ENCODE measurements around the gene GALNT18. TPM values are rescaled to one million over a fixed set of nuclear protein-coding genes. Genes with fewer than 3 reads are reported as not detected.

Gene GALNT18
- total RNA-seq, 2 donors from 2014 or later: 5.3 to 7.3 TPM

DNA sequence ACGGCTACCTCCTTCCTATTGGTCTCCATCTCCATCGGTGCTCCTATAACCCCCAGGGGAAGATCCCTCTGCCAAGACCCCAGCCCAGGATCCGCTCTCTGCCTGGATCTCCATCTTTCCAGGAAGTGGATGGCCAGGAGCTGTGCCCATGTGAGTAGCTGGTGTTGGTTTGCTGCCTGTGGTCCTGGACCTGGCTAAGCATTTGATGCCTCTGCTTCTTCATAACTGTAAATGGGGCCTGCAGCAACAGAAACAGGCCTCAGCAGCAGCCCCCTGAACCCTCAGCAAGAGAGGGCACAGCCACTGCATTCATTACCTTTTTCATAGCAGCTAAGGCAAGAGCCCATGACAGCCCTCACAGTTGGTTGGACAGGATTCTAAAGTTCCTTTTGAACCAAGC, 242.1 kb downstream of the GALNT18 start:
- DNase-seq (no peak), ATAC-seq (no peak)
- Histone ChIP-seq H3K27ac (no peak overlapping the region), H3K27me3 (no peaks in the 10 kb centered on the region), H3K9me3 (no peaks in the 10 kb centered on the region), H3K4me3 (no peak overlapping the region), H3K36me3 (replicated peaks in 1 of 2; ENCODE audit: insufficient read depth in 1 of 2, low read depth in 2 of 2) (no peaks in the 10 kb centered on the region), H3K4me1 (no peaks in the 10 kb centered on the region)
- TF ChIP-seq POLR2A (IDR thresholded peaks at IDR 0.05) (no peak), CTCF (IDR thresholded peaks at IDR 0.05) (no peak)
- intact Hi-C loops (cut with DNase I): no loop called here
- WGBS, 2 donors: 89 to 95% methylated on average over 2 to 3 of the region's 3 CpGs

GRCh38 chr11:11378184-11378940, 243.4 kb downstream of the GALNT18 start:
- H3K9me3 ChIP-seq: no peaks in the 10 kb centered on the region
- no peak overlapping the region for H3K4me3 ChIP-seq
- no peaks in the 10 kb centered on the region for H3K36me3 ChIP-seq (replicated peaks in 1 of 2; ENCODE audit: insufficient read depth in 1 of 2, low read depth in 2 of 2)
- intact Hi-C loops (cut with DNase I): no loop called here
- H3K27ac ChIP-seq: no peak overlapping the region
- no peaks in the 10 kb centered on the region for H3K4me1 ChIP-seq
- no peak for DNase-seq
- H3K27me3 ChIP-seq: no peaks in the 10 kb centered on the region
- ATAC-seq: peak; percentile 4
- 84 to 86% methylated on average over 7 to 8 of the region's 8 CpGs for WGBS, 2 donors
- no peak for TF ChIP-seq CTCF (IDR thresholded peaks at IDR 0.05)
- TF ChIP-seq POLR2A (IDR thresholded peaks at IDR 0.05): no peak

GRCh38 chr11:11374358-11375148, 247.3 kb downstream of the GALNT18 start:
- intact Hi-C loops (cut with DNase I): no loop called here
- ATAC-seq (no peak), DNase-seq (no peak)
- Histone ChIP-seq H3K27me3 (no peaks in the 10 kb centered on the region), H3K4me1 (no peaks in the 10 kb centered on the region), H3K9me3 (no peaks in the 10 kb centered on the region), H3K27ac (no peak overlapping the region), H3K36me3 (replicated peaks in 1 of 2; ENCODE audit: insufficient read depth in 1 of 2, low read depth in 2 of 2) (no peaks in the 10 kb centered on the region), H3K4me3 (no peak overlapping the region)
- WGBS, 2 donors: 66 to 67% methylated on average over 7 of the region's 7 CpGs
- TF ChIP-seq POLR2A (IDR thresholded peaks at IDR 0.05) (no peak), CTCF (IDR thresholded peaks at IDR 0.05) (no peak)

DNA sequence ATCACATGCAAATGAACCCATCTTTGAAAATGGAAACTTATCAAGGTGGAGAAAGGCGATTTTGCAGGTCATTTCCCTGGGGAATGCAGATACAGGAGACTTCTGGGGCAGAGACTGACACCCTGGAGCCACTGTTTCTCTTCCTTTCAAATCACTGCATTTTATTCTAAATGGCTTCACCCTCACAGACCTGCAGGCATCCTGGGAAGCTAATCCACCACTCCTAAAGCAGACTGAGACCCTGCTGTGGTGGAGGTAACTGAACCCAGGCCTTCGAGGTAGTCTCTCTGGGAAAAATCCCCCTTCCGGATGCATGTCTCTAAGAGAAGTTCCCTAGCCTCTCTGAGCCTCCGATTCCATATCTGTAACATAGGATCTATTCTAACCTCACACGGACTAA, 247.9 kb downstream of the GALNT18 start:
- no peaks in the 10 kb centered on the region for H3K4me1 ChIP-seq
- H3K27ac ChIP-seq: no peak overlapping the region
- H3K9me3 ChIP-seq: no peaks in the 10 kb centered on the region
- H3K36me3 ChIP-seq (replicated peaks in 1 of 2; ENCODE audit: insufficient read depth in 1 of 2, low read depth in 2 of 2): no peaks in the 10 kb centered on the region
- intact Hi-C loops (cut with DNase I): no loop called here
- 70 to 72% methylated on average over 5 of the region's 5 CpGs for WGBS, 2 donors
- no peak overlapping the region for H3K4me3 ChIP-seq
- H3K27me3 ChIP-seq: no peaks in the 10 kb centered on the region
- ATAC-seq: no peak
- DNase-seq: no peak
- TF ChIP-seq CTCF (IDR thresholded peaks at IDR 0.05) (no peak), POLR2A (IDR thresholded peaks at IDR 0.05) (no peak)

Measured in body of pancreas (tissue), 4 donors.